Measurements from ENCODE around the gene PRKACA.

PRKACA gene

GRCh38 chr19:14117668-14118164 lies at the start of gene PRKACA:
Gene PRKACA, minus strand, starts transcription at chr19:14117762. Its CDS starts 215 bp downstream, at chr19:14117547.
- DNase-seq (ENCODE audit: low read depth): peak; percentile 95
- TF ChIP-seq CTCF (IDR thresholded peaks at IDR 0.05; ENCODE audit: control insufficient read depth, extremely low read depth, insufficient read depth): no peak
- H3K4me3 ChIP-seq (ENCODE audit: low read depth, low read length): peak within 1 kb of the TSS; percentile 90

GRCh38 chr19:14166999-14167575 lies 49.5 kb upstream of the PRKACA start:
- no peak overlapping the region for H3K4me3 ChIP-seq (ENCODE audit: low read depth, low read length)
- no peak for DNase-seq (ENCODE audit: low read depth)
- TF ChIP-seq CTCF (IDR thresholded peaks at IDR 0.05; ENCODE audit: control insufficient read depth, extremely low read depth, insufficient read depth): no peak

- DNase-seq (ENCODE audit: low read depth): no peak
- no peak for TF ChIP-seq CTCF (IDR thresholded peaks at IDR 0.05; ENCODE audit: control insufficient read depth, extremely low read depth, insufficient read depth)
- no peak overlapping the region for H3K4me3 ChIP-seq (ENCODE audit: low read depth, low read length)
Measured at GRCh38 chr19:14165990-14166830, 48.6 kb upstream of the PRKACA start.

- no peak overlapping the region for H3K4me3 ChIP-seq (ENCODE audit: low read depth, low read length)
- no peak for DNase-seq (ENCODE audit: low read depth)
- no peak for TF ChIP-seq CTCF (IDR thresholded peaks at IDR 0.05; ENCODE audit: control insufficient read depth, extremely low read depth, insufficient read depth)
Measured at GRCh38 chr19:14164724-14165493, 47.3 kb upstream of the PRKACA start.

GRCh38 chr19:14164082-14164481 lies 46.5 kb upstream of the PRKACA start:
- TF ChIP-seq CTCF (IDR thresholded peaks at IDR 0.05; ENCODE audit: control insufficient read depth, extremely low read depth, insufficient read depth): no peak
- no peak for DNase-seq (ENCODE audit: low read depth)
- no peak overlapping the region for H3K4me3 ChIP-seq (ENCODE audit: low read depth, low read length)

GRCh38 chr19:14162871-14163297 lies 45.3 kb upstream of the PRKACA start:
- DNase-seq (ENCODE audit: low read depth): no peak
- no peak for TF ChIP-seq CTCF (IDR thresholded peaks at IDR 0.05; ENCODE audit: control insufficient read depth, extremely low read depth, insufficient read depth)
- H3K4me3 ChIP-seq (ENCODE audit: low read depth, low read length): no peak overlapping the region

All from LNCaP clone FGC (cell line).